Tibial nerve (tissue), 4 donors: ENCODE results near the gene GPC6. TPM values are rescaled to one million over a fixed set of nuclear protein-coding genes. Genes with fewer than 3 reads are reported as not detected.
"Not testable (repeated sequence)": the region's sequence is repeated elsewhere in the genome, so short reads cannot be mapped to it uniquely, and the experiment has no call there.

ENCODE experiments used
- DNase-seq, 2 donors: peaks; one replicate each; pipeline ENCODE4 v3.0.0-alpha.2; 2019; ENCODE audit warnings: low spot score in 2 of 2
- H3K27ac ChIP-seq, 4 donors: fragments of 200-600 bp; sonication (generic) in 3 of 4; one replicate each; pipeline ENCODE4 v1.5.1; 2017 to 2019; ENCODE audit warnings: mild to moderate bottlenecking in 1 of 4
- H3K27me3 ChIP-seq, 2 donors: fragments of 200-600 bp; sonication (generic) in 1 of 2; one replicate each; pipeline versions ENCODE4 v1.5.1 to v1.6.0; 2017 to 2019
- H3K36me3 ChIP-seq, 3 donors: fragments of 200-600 bp; sonication (generic); one replicate each; pipeline ENCODE4 v1.5.1; 2018 to 2019
- H3K4me1 ChIP-seq, 4 donors: fragments of 200-600 bp; sonication (generic) in 3 of 4; one replicate each; pipeline ENCODE4 v1.5.1; 2017 to 2019
- H3K4me3 ChIP-seq, 4 donors: fragments of 200-600 bp; sonication (generic) in 3 of 4; one replicate each; pipeline ENCODE4 v1.5.1; 2017 to 2019; ENCODE audit warnings: mild to moderate bottlenecking in 1 of 4, moderate library complexity in 1 of 4
- H3K9me3 ChIP-seq, 4 donors: fragments of 200-600 bp; sonication (generic) in 3 of 4; one replicate each; pipeline ENCODE4 v1.5.1; 2017 to 2019
- CTCF ChIP-seq, 5 experiments: fragments of 200-600 bp in 3 of 5; fragments of 450-650 bp in 2 of 5; sonication (generic) in 3 of 5; IDR thresholded peaks; one replicate each; pipeline ENCODE4 v1.5.1; 2016 to 2019; ENCODE audit warnings: antibody characterized with exemption in 5 of 5, mild to moderate bottlenecking in 3 of 5, moderate library complexity in 2 of 5
- EP300 ChIP-seq, 2 donors: sonication (generic); formaldehyde crosslinking; IDR thresholded peaks; one replicate each; pipeline ENCODE4 v1.6.1; 2017; ENCODE audit warnings: antibody characterized with exemption in 2 of 2, mild to moderate bottlenecking in 1 of 2
- POLR2A ChIP-seq, 2 donors: fragments of 450-650 bp; IDR thresholded peaks; one replicate each; pipeline ENCODE4 v1.6.1; 2017; ENCODE audit warnings: antibody characterized with exemption in 2 of 2, mild to moderate bottlenecking in 2 of 2, moderate library complexity in 2 of 2
- WGBS, 2 donors: methylation state at CpG; one replicate each; pipeline ENCODE4 v1.1.5; 2018; 5-methylcytosine and 5-hydroxymethylcytosine counted together
- total RNA-seq, 4 donors: library from RNA; depleted of rRNA; stranded (reverse); fragments of >200 nt; gene quantifications; one replicate each; pipeline ENCODE4 v1.1.0, GENCODE V29; 2016

GPC6 gene
- total RNA-seq, 4 donors from 2014 or later = 21.9 to 39.5 (median 29.8) TPM

- Histone ChIP-seq H3K9me3 (no peaks in the 10 kb centered on the region), H3K4me1 (no peaks in the 10 kb centered on the region), H3K27ac (no peak overlapping the region), H3K27me3 (no peaks in the 10 kb centered on the region), H3K36me3 (no peaks in the 10 kb centered on the region), H3K4me3 (no peak overlapping the region)
- no peak for TF ChIP-seq EP300 (IDR thresholded peaks at IDR 0.05)
- TF ChIP-seq POLR2A (IDR thresholded peaks at IDR 0.05) = no peak
- no peak for TF ChIP-seq CTCF (IDR thresholded peaks at IDR 0.05)
- WGBS, 2 donors = 95% methylated on average over 6 of the region's 6 CpGs
- no peak for DNase-seq
These were observed 974.4 kb downstream of the GPC6 start for GRCh38 chr13:94201022-94201421.

- no peak for DNase-seq
- Histone ChIP-seq H3K36me3 (no peaks in the 10 kb centered on the region), H3K4me3 (no peak overlapping the region), H3K4me1 (no peaks in the 10 kb centered on the region), H3K27ac (no peak overlapping the region), H3K27me3 (no peaks in the 10 kb centered on the region), H3K9me3 (no peaks in the 10 kb centered on the region)
- TF ChIP-seq CTCF (IDR thresholded peaks at IDR 0.05) (no peak), EP300 (IDR thresholded peaks at IDR 0.05) (no peak), POLR2A (IDR thresholded peaks at IDR 0.05) (no peak)
- 92 to 93% methylated on average over 2 of the region's 2 CpGs for WGBS, 2 donors
These were observed 977.6 kb downstream of the GPC6 start for GRCh38 chr13:94204163-94204562.

- WGBS, 2 donors = 57 to 77% methylated on average over 2 of the region's 2 CpGs
- no peaks in the 10 kb centered on the region for H3K9me3 ChIP-seq
- TF ChIP-seq CTCF (IDR thresholded peaks at IDR 0.05) = no peak
- no peak for TF ChIP-seq EP300 (IDR thresholded peaks at IDR 0.05)
- no peaks in the 10 kb centered on the region for H3K27me3 ChIP-seq
- DNase-seq = no peak
- H3K36me3 ChIP-seq = no peaks in the 10 kb centered on the region
- H3K4me1 ChIP-seq = no peaks in the 10 kb centered on the region
- H3K27ac ChIP-seq = no peak overlapping the region
- H3K4me3 ChIP-seq = no peak overlapping the region
These were observed 978.3 kb downstream of the GPC6 start for GRCh38 chr13:94204946-94205345.

- no peaks in the 10 kb centered on the region for H3K4me1 ChIP-seq
- no peaks in the 10 kb centered on the region for H3K9me3 ChIP-seq
- 79 to 90% methylated on average over 3 of the region's 3 CpGs for WGBS, 2 donors
- H3K36me3 ChIP-seq = no peaks in the 10 kb centered on the region
- TF ChIP-seq CTCF (IDR thresholded peaks at IDR 0.05) = no peak
- TF ChIP-seq POLR2A (IDR thresholded peaks at IDR 0.05) = no peak
- no peak for TF ChIP-seq EP300 (IDR thresholded peaks at IDR 0.05)
- H3K4me3 ChIP-seq = no peak overlapping the region
- no peak for DNase-seq
- H3K27me3 ChIP-seq = no peaks in the 10 kb centered on the region
- no peak overlapping the region for H3K27ac ChIP-seq
These were observed 979.3 kb downstream of the GPC6 start for GRCh38 chr13:94205896-94206295.

GRCh38 chr13:94209117-94209516 is 982.5 kb downstream of the GPC6 start:
- Histone ChIP-seq H3K36me3 (no peaks in the 10 kb centered on the region), H3K27ac (no peak overlapping the region), H3K4me1 (no peaks in the 10 kb centered on the region), H3K9me3 (no peaks in the 10 kb centered on the region), H3K4me3 (no peak overlapping the region), H3K27me3 (no peaks in the 10 kb centered on the region)
- no peak for TF ChIP-seq CTCF (IDR thresholded peaks at IDR 0.05)
- TF ChIP-seq EP300 (IDR thresholded peaks at IDR 0.05) = no peak
- TF ChIP-seq POLR2A (IDR thresholded peaks at IDR 0.05) = no peak
- DNase-seq = no peak

GRCh38 chr13:94209913-94210312 is 983.3 kb downstream of the GPC6 start:
- not testable (repeated sequence) for H3K4me3 ChIP-seq, H3K36me3 ChIP-seq, H3K27me3 ChIP-seq, DNase-seq, H3K27ac ChIP-seq, H3K9me3 ChIP-seq, H3K4me1 ChIP-seq
- WGBS, 2 donors = 97 to 99% methylated on average over 4 of the region's 4 CpGs
